ENCODE data around the gene NES. TPM values are rescaled to one million over a fixed set of nuclear protein-coding genes. Genes with fewer than 3 reads are reported as not detected.

NES gene
- total and polyA plus RNA-seq, 2 experiments from 2014 or later, result 2.2 to 15.0 TPM

DNA sequence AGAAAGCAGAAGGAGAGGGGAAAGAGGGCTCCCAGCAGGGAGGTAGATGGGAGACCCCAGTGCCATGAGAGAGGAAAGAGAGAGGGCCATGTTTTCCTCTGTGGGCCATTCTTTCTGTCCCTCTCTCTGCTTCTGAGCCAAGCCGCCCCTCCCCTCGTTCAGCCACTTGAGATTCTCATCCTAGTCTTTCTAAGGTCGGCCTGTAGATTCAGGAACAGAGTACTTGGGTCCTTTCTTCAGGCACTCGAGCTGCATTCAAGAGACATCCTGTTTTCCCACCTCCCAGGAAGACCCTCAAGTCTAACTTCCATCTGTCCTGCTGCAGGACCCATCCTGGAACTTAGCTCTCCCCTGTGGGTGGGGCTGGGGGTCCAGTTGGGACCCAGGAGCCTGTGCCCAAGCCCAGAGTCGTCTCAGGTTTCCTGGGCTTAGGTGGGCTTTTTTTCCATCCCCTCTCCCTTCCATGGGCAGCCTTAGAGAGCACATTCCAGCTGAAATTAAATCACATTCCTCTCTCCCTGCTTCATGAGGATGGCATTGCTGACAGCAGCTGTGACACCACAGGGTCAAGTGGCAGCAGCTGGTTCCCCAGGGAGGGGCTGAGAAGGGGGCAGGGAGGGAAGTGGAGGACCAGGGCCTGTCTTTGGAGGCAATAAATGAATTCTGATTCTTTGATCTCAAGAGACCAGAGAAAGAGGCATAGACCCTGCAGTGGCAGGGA is 13.0 kb downstream of the NES start:
- H3K4me2 ChIP-seq (ENCODE audit: unreplicated experiment), result no peak overlapping the region
- no peaks in the 10 kb centered on the region for H4K20me1 ChIP-seq (ENCODE audit: insufficient read depth)
- H3F3A ChIP-seq (ENCODE audit: insufficient read depth), result peaks cover 25% of the 10 kb centered on the region
- DNase-seq, result peak; percentile 32
- H3K4me1 ChIP-seq (ENCODE audit: insufficient read depth), result peaks cover 53% of the 10 kb centered on the region
- H2AFZ ChIP-seq, result no peak overlapping the region
- H3K79me2 ChIP-seq (ENCODE audit: insufficient read depth), result no peaks in the 10 kb centered on the region
- no peak overlapping the region for H3K9ac ChIP-seq
- no peaks in the 10 kb centered on the region for H3K36me3 ChIP-seq (ENCODE audit: low read depth)
- WGBS, 2 experiments (ENCODE audit: low coverage in 1 of 2, low lambda C conversion rate in 2 of 2, missing lambda C conversion rate in 2 of 2), result 74 to 81% methylated on average over 5 of the region's 5 CpGs
- no peaks in the 10 kb centered on the region for H3K27me3 ChIP-seq (replicated peaks; ENCODE audit: insufficient read depth)
- TF ChIP-seq EZH2 (IDR thresholded peaks at IDR 0.05; ENCODE audit: insufficient read depth, poor library complexity, severe bottlenecking) (no peak), EZH2phosphoT487 (IDR thresholded peaks at IDR 0.05; ENCODE audit: insufficient read depth, low read depth) (no peak)
- H3K9me3 ChIP-seq (ENCODE audit: low read depth), result no peaks in the 10 kb centered on the region
- no peaks in the 10 kb centered on the region for H3K9me2 ChIP-seq (ENCODE audit: insufficient read depth)
- no peak overlapping the region for H3K4me3 ChIP-seq
- in situ Hi-C loops (cut with MboI), result no loop called here
- H3K27ac ChIP-seq, result no peak overlapping the region

DNA sequence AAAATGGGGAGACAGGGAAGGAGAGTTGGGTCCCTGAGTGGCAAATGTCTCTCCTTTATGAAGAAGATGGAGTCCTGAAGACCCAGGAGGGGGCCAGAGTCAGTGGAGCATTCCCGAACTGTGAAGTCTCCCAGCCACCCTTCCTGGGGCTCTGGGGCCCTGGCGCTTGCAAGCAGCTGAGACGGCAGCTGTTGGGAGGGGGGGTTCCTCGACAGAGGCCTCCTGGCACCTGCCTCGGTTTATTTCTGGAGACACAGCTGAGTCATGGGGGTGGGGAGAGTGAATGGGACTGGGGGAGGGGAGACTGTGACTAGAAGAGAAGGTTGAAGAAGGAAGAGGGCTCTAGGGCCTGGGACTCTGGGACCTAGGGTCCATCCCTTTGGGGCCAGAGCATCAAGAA is 14.0 kb downstream of the NES start:
- no peaks in the 10 kb centered on the region for H3K79me2 ChIP-seq (ENCODE audit: insufficient read depth)
- in situ Hi-C loops (cut with MboI), result no loop called here

DNA sequence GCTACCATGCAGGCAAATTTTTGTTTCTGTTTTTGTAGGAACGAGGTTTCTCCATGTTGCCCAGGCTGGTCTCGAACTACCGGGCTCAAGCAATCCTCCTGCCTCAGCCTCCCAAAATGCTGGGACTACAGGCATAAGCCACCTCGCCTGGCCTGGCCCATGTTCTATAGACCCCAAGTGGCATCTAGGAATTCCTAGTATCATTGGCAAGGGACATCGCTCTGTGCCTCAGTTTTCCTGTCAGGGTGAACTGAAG is 14.5 kb downstream of the NES start:
- in situ Hi-C loops (cut with MboI), result no loop called here
- Histone ChIP-seq H3F3A (ENCODE audit: insufficient read depth) (peaks cover 25% of the 10 kb centered on the region), H2AFZ (no peak overlapping the region), H3K9ac (no peak overlapping the region), H3K9me2 (ENCODE audit: insufficient read depth) (no peaks in the 10 kb centered on the region), H3K27ac (peak overlapping the region; percentile 62; the same call in 1 of the 2 replicates), H3K27me3 (replicated peaks; ENCODE audit: insufficient read depth) (no peaks in the 10 kb centered on the region), H3K36me3 (ENCODE audit: low read depth) (no peaks in the 10 kb centered on the region), H3K79me2 (ENCODE audit: insufficient read depth) (no peaks in the 10 kb centered on the region), H4K20me1 (ENCODE audit: insufficient read depth) (no peaks in the 10 kb centered on the region), H3K4me3 (no peak overlapping the region), H3K4me1 (ENCODE audit: insufficient read depth) (peaks cover 53% of the 10 kb centered on the region), H3K4me2 (ENCODE audit: unreplicated experiment) (no peak overlapping the region), H3K9me3 (ENCODE audit: low read depth) (no peaks in the 10 kb centered on the region)
- DNase-seq, result no peak
- no peak for TF ChIP-seq EZH2 (IDR thresholded peaks at IDR 0.05; ENCODE audit: insufficient read depth, poor library complexity, severe bottlenecking)
- 92 to 95% methylated on average over 5 of the region's 5 CpGs for WGBS, 2 experiments (ENCODE audit: low coverage in 1 of 2, low lambda C conversion rate in 2 of 2, missing lambda C conversion rate in 2 of 2)

More for the DNA sequence above, 14.0 kb downstream of the NES start:
- Histone ChIP-seq H3K9ac (no peak overlapping the region), H3K36me3 (ENCODE audit: low read depth) (no peaks in the 10 kb centered on the region), H3K4me2 (ENCODE audit: unreplicated experiment) (no peak overlapping the region), H3K4me1 (ENCODE audit: insufficient read depth) (peaks cover 53% of the 10 kb centered on the region), H3K27me3 (replicated peaks; ENCODE audit: insufficient read depth) (no peaks in the 10 kb centered on the region), H3K9me2 (ENCODE audit: insufficient read depth) (no peaks in the 10 kb centered on the region), H3F3A (ENCODE audit: insufficient read depth) (peaks cover 25% of the 10 kb centered on the region), H3K9me3 (ENCODE audit: low read depth) (no peaks in the 10 kb centered on the region), H4K20me1 (ENCODE audit: insufficient read depth) (no peaks in the 10 kb centered on the region), H2AFZ (no peak overlapping the region), H3K4me3 (no peak overlapping the region), H3K27ac (no peak overlapping the region)
- WGBS, 2 experiments (ENCODE audit: low coverage in 1 of 2, low lambda C conversion rate in 2 of 2, missing lambda C conversion rate in 2 of 2), result 33 to 37% methylated on average over 5 of the region's 5 CpGs
- TF ChIP-seq EZH2phosphoT487 (IDR thresholded peaks at IDR 0.05; ENCODE audit: insufficient read depth, low read depth) (no peak), EZH2 (IDR thresholded peaks at IDR 0.05; ENCODE audit: insufficient read depth, poor library complexity, severe bottlenecking) (no peak)
- peak; percentile 57 for DNase-seq

DNA sequence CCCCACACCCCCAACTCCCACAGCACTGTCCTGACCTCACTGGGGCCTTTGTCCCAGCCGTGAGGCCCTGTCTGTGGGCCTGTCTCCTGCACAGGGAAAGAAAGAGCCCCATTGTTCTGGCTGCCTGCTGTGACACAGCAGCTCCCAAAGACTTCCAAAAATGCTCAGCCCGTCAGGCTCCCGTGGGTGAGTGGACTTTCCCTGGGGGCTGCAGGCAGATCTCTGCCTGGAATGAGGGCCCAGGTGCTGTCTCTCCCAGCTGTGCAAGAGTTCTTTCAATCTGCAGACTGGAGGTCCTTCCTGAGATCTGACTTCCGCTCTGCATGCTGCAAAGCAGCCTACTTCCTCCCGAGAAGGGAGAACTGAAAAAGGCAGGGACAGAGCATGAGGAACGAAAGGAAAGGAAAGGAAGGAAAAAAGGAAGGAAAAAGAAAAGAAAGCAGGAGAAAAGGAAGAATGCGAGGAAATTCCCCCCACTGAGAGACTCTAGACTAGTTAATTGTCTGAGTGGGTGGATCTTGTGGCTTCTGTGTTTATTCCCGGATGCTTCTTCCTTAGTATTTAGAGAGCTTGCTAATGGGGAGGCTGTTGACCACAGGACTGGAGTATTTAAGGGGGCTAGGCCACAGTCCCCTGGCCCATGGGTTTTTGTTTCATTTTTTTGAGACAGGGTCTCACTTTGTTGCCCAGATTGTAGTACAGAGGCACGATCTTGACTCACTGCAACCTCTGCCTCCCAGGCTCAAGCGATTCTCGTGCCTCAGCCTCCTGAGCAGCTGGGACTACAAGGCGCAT is 15.0 kb downstream of the NES start:
- WGBS, 2 experiments (ENCODE audit: low coverage in 1 of 2, low lambda C conversion rate in 2 of 2, missing lambda C conversion rate in 2 of 2), result 50 to 54% methylated on average over 12 of the region's 12 CpGs
- in situ Hi-C loops (cut with MboI), result no loop called here
- no peaks in the 10 kb centered on the region for H4K20me1 ChIP-seq (ENCODE audit: insufficient read depth)

More for the DNA sequence above, 15.0 kb downstream of the NES start:
- TF ChIP-seq EZH2phosphoT487 (IDR thresholded peaks at IDR 0.05; ENCODE audit: insufficient read depth, low read depth) (no peak), EZH2 (IDR thresholded peaks at IDR 0.05; ENCODE audit: insufficient read depth, poor library complexity, severe bottlenecking) (no peak)
- Histone ChIP-seq H3K36me3 (ENCODE audit: low read depth) (no peaks in the 10 kb centered on the region), H3K9me3 (ENCODE audit: low read depth) (no peaks in the 10 kb centered on the region), H3K27me3 (replicated peaks; ENCODE audit: insufficient read depth) (no peaks in the 10 kb centered on the region), H3K4me3 (no peak overlapping the region), H3K79me2 (ENCODE audit: insufficient read depth) (no peaks in the 10 kb centered on the region), H2AFZ (peak overlapping the region; percentile 14; the same call in 1 of the 2 replicates), H3K27ac (peak overlapping the region; percentile 62), H3F3A (ENCODE audit: insufficient read depth) (peaks cover 25% of the 10 kb centered on the region), H3K4me2 (ENCODE audit: unreplicated experiment) (peak overlapping the region; percentile 28), H3K9ac (0 out of 2 replicates have a peak overlapping the region, but pooled peaks have one; percentile 14), H3K4me1 (ENCODE audit: insufficient read depth) (peaks cover 53% of the 10 kb centered on the region), H3K9me2 (ENCODE audit: insufficient read depth) (no peaks in the 10 kb centered on the region)
- DNase-seq, result peak; percentile 66
